Left ventricle myocardium superior (tissue), 1 donor: Measurements from ENCODE around the gene ATOH7. TPM values are rescaled to one million over a fixed set of nuclear protein-coding genes. Genes with fewer than 3 reads are reported as not detected.

Source experiments
- ATAC-seq: fragments of 200-7000 bp; cut with Tn5 transposase; one replicate; pipeline ENCODE4 v1.9.1; 2020; ENCODE audit warnings: mild to moderate bottlenecking, moderate library complexity
- DNase-seq: peaks from one replicate; pipeline ENCODE4 v3.0.0-alpha.2; 2020
- intact Hi-C: fragments of 100-400 bp; cut with micrococcal nuclease; formaldehyde crosslinking; loops from one replicate; pipeline ENCODE4 v1.11.0; 2022
- total RNA-seq: library from RNA; stranded (reverse); fragmentation: NEBNext Ultra II Directional; extraction: Animal tissue kit (Norgen Biotek cat#: 25700); gene quantifications from one replicate; pipeline ENCODE4 v1.2.1, GENCODE V29; 2021
- donor health status: DM: no; HTN: yes; CAD: no; lungs with severe emphysema.

Gene ATOH7
- total RNA-seq, 1 donor from 2014 or later: not detected

GRCh38 chr10:68194290-68194689 lies 37.6 kb downstream of the ATOH7 start:
- ATAC-seq (no peak), DNase-seq (no peak)
- intact Hi-C loops: no loop called here

- no peak for DNase-seq
- no peak for ATAC-seq
- intact Hi-C loops: no loop called here
Measured at GRCh38 chr10:68192113-68192512, 39.8 kb downstream of the ATOH7 start.

GRCh38 chr10:68188835-68189234 lies 43.1 kb downstream of the ATOH7 start:
- intact Hi-C loops: no loop called here
- ATAC-seq: no peak
- no peak for DNase-seq

- DNase-seq: no peak
- ATAC-seq: no peak
- intact Hi-C loops: no loop called here
Measured at GRCh38 chr10:68185085-68185484, 46.8 kb downstream of the ATOH7 start.

- intact Hi-C loops: no loop called here
- peak; percentile 34 for ATAC-seq
- DNase-seq: no peak
Measured at GRCh38 chr10:68184546-68184945, 47.4 kb downstream of the ATOH7 start.

Other genes with a start within 250 kb of the ATOH7 start
- 28.3 TPM for gene HERC4, start 156.8 kb downstream of the ATOH7 start, total RNA-seq
- gene MYPN, start 122.6 kb downstream of the ATOH7 start, total RNA-seq: 107 TPM
- gene HNRNPH3, start 100.0 kb upstream of the ATOH7 start, total RNA-seq: 133 TPM
- 4.6 TPM for gene PBLD, start 100.8 kb upstream of the ATOH7 start, total RNA-seq
- gene RUFY2, start 175.2 kb upstream of the ATOH7 start, total RNA-seq: 8.6 TPM
- 1.5 TPM for gene DNA2, start 239.9 kb upstream of the ATOH7 start, total RNA-seq